ENCODE data around the gene CLTRN.

- TF ChIP-seq CTCF (IDR thresholded peaks at IDR 0.05) (no peak), POLR2A (IDR thresholded peaks at IDR 0.05) (no peak)
Measured at GRCh38 chrX:15605226-15605625, 59.4 kb downstream of the CLTRN start.
